HepG2 (cell line): ENCODE data around the gene PIP5K1A. TPM values are rescaled to one million over a fixed set of nuclear protein-coding genes. Genes with fewer than 3 reads are reported as not detected.

Source experiments
- ERF ChIP-seq: IDR thresholded peaks from 2 replicates; pipeline ENCODE4 v1.6.1; 2018; ENCODE audit warnings: missing biosample characterization, missing genetic modification reagents
- HOXA5 ChIP-seq: sonication (generic); formaldehyde crosslinking; IDR thresholded peaks from 2 replicates; pipeline ENCODE4 v1.4.0; 2020; ENCODE audit warnings: missing genetic modification reagents
- KDM4B ChIP-seq: sonication (generic); formaldehyde crosslinking; IDR thresholded peaks from 2 replicates; pipeline ENCODE4 v1.4.0; 2020; ENCODE audit warnings: missing genetic modification reagents
- NFIC ChIP-seq: IDR thresholded peaks from 2 replicates; pipeline ENCODE4 v1.6.1; 2012; ENCODE audit warnings: mild to moderate bottlenecking, low read length, inconsistent platforms
- NR2F2 ChIP-seq: IDR thresholded peaks from 2 replicates; pipeline ENCODE4 v1.6.1; 2012; ENCODE audit warnings: low read depth, inconsistent platforms, borderline replicate concordance
- SMAD3 ChIP-seq: sonication (generic); formaldehyde crosslinking; IDR thresholded peaks from 2 replicates; pipeline ENCODE4 v1.4.0; 2020; ENCODE audit warnings: missing genetic modification reagents
- SMARCC2 ChIP-seq: fragments of 450-650 bp; IDR thresholded peaks from 2 replicates; pipeline ENCODE4 v1.6.1; 2017; ENCODE audit warnings: antibody characterized with exemption, mild to moderate bottlenecking
- SSRP1 ChIP-seq: IDR thresholded peaks from 2 replicates; pipeline ENCODE4 v1.6.1; 2016; ENCODE audit warnings: control low read depth
- SUZ12 ChIP-seq: fragments of 150-350 bp; IDR thresholded peaks from 2 replicates; pipeline ENCODE4 v1.6.1; 2014; ENCODE audit warnings: low read depth, low read length
- ZBTB7B ChIP-seq: sonication (generic); formaldehyde crosslinking; IDR thresholded peaks from 2 replicates; pipeline ENCODE4 v1.4.0; 2020; ENCODE audit warnings: missing genetic modification reagents
- ZC3H13 ChIP-seq: sonication (generic); formaldehyde crosslinking; IDR thresholded peaks from 2 replicates; pipeline ENCODE4 v1.8.1; 2023; ENCODE audit warnings: mild to moderate bottlenecking, missing genetic modification reagents, moderate library complexity
- ZNF10 ChIP-seq: sonication (generic); formaldehyde crosslinking; IDR thresholded peaks from 2 replicates; pipeline ENCODE4 v1.4.0; 2020; ENCODE audit warnings: mild to moderate bottlenecking, low read depth, missing genetic modification reagents, borderline replicate concordance
- ZNF225 ChIP-seq: sonication (generic); formaldehyde crosslinking; IDR thresholded peaks from 2 replicates; pipeline ENCODE4 v1.4.0; 2020; ENCODE audit warnings: mild to moderate bottlenecking, missing genetic modification reagents
- ZNF260 ChIP-seq: sonication (generic); formaldehyde crosslinking; IDR thresholded peaks from 2 replicates; pipeline ENCODE4 v1.4.0; 2020; ENCODE audit warnings: missing genetic modification reagents, low read depth, mild to moderate bottlenecking, borderline replicate concordance
- polyA plus RNA-seq, 8 experiments: library from polyadenylated mRNA; depleted of rRNA in 3 of 8; stranded (reverse) in 7 of 8; unstranded in 1 of 8; fragments of >200 nt; fragmentation: Illumina TruSeq in 4 of 8; extraction: Trizol in 4 of 8; gene quantifications; 2 replicates each; pipeline versions ENCODE4 v1.2.1 to v1.2.3, GENCODE V29; 2011 to 2016; ENCODE audit warnings: low read depth in 4 of 8, missing spikeins in 1 of 8, mixed read lengths in 1 of 8; ENCODE audit not compliant: insufficient read depth in 1 of 8
- total RNA-seq, 5 experiments: library from RNA; depleted of rRNA; stranded (reverse); fragments of >200 nt; fragmentation: Illumina TruSeq; extraction: Trizol; gene quantifications; 2 replicates each; pipeline ENCODE4 v1.2.3, GENCODE V29; 2016; ENCODE audit warnings: low read depth in 1 of 5
- TF ChIP-seq, protein P1 (sequence below): sonication (generic); formaldehyde crosslinking; IDR thresholded peaks from 2 replicates; pipeline ENCODE4 v1.8.1; 2023; ENCODE audit warnings: mild to moderate bottlenecking, missing genetic modification reagents
- TF ChIP-seq, protein P2 (sequence below): sonication (generic); formaldehyde crosslinking; IDR thresholded peaks from 2 replicates; pipeline ENCODE4 v1.4.0; 2020; ENCODE audit warnings: mild to moderate bottlenecking, low read depth, missing genetic modification reagents
- TF ChIP-seq, protein P3 (sequence below): sonication (generic); formaldehyde crosslinking; IDR thresholded peaks from 2 replicates; pipeline ENCODE4 v1.5.1; 2020; ENCODE audit warnings: mild to moderate bottlenecking, missing genetic modification reagents
- TF ChIP-seq, protein P4 (sequence below): sonication (generic); formaldehyde crosslinking; IDR thresholded peaks from 2 replicates; pipeline ENCODE4 v1.9.0; 2021; ENCODE audit warnings: mild to moderate bottlenecking, missing genetic modification reagents

The PIP5K1A gene
- total and polyA plus RNA-seq, 2 of the 13 experiments (the other 11 are each of a cell fraction or from before 2014, with no cell fraction given) = 45.3 to 65.1 TPM

DNA sequence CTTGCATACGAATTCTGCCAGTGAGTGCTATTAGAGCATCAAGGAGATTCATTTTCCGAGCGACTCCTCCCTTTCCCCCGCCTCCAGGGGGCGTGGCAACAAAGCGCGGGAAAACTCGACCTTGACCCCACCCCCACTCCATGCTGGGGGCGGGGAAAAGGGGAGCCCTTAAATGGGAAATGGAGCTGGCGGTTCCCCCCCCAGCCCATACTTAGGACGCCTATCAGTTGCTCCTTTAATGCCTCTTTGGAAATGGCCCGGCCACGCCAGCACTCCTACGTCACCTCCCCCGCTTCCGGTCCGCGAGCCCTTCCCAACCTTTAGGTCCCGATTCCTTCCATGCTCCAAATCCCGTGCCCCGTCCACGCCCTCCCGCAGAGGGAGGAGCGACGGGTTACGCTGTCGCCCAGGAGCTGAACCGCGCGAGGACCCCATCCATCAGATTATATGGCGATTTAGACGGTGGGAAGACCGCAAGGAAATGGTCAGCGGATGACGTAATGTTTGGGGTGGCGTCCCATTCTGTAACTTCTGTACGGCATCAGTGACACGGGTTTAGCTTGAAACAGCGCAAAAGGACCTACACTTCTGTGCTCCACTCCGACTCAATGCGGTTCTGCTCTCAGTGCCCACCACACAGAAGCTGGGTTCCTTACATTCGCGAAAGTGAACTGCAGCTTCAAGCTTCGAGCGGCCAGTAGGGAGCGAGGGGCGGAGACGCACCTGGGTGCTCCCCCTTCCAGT lies 83.0 kb downstream of the PIP5K1A start (continued):
- TF ChIP-seq, protein P1, sequence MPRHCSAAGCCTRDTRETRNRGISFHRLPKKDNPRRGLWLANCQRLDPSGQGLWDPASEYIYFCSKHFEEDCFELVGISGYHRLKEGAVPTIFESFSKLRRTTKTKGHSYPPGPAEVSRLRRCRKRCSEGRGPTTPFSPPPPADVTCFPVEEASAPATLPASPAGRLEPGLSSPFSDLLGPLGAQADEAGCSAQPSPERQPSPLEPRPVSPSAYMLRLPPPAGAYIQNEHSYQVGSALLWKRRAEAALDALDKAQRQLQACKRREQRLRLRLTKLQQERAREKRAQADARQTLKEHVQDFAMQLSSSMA = 0 out of 2 replicates have a peak, but pooled peaks have one; percentile 26
- no peak for TF ChIP-seq NFIC
- TF ChIP-seq NR2F2 = peak; percentile 61; the same call in 1 of the 2 replicates
- TF ChIP-seq SMARCC2 = no peak
- TF ChIP-seq KDM4B (CRISPR knock-in tag) = no peak
- TF ChIP-seq, protein P2, sequence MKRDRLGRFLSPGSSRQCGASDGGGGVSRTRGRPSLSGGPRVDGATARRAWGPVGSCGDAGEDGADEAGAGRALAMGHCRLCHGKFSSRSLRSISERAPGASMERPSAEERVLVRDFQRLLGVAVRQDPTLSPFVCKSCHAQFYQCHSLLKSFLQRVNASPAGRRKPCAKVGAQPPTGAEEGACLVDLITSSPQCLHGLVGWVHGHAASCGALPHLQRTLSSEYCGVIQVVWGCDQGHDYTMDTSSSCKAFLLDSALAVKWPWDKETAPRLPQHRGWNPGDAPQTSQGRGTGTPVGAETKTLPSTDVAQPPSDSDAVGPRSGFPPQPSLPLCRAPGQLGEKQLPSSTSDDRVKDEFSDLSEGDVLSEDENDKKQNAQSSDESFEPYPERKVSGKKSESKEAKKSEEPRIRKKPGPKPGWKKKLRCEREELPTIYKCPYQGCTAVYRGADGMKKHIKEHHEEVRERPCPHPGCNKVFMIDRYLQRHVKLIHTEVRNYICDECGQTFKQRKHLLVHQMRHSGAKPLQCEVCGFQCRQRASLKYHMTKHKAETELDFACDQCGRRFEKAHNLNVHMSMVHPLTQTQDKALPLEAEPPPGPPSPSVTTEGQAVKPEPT (CRISPR knock-in tag) = peak; percentile 20; the same call in 1 of the 2 replicates
- peak; percentile 39; the same call in 1 of the 2 replicates for TF ChIP-seq ZBTB7B
- no peak; the same call in none of the 2 replicates for TF ChIP-seq ZC3H13 (CRISPR knock-in tag)
- TF ChIP-seq SMAD3 (CRISPR knock-in tag) = 0 out of 2 replicates have a peak, but pooled peaks have one; percentile 44
- TF ChIP-seq, protein P3, sequence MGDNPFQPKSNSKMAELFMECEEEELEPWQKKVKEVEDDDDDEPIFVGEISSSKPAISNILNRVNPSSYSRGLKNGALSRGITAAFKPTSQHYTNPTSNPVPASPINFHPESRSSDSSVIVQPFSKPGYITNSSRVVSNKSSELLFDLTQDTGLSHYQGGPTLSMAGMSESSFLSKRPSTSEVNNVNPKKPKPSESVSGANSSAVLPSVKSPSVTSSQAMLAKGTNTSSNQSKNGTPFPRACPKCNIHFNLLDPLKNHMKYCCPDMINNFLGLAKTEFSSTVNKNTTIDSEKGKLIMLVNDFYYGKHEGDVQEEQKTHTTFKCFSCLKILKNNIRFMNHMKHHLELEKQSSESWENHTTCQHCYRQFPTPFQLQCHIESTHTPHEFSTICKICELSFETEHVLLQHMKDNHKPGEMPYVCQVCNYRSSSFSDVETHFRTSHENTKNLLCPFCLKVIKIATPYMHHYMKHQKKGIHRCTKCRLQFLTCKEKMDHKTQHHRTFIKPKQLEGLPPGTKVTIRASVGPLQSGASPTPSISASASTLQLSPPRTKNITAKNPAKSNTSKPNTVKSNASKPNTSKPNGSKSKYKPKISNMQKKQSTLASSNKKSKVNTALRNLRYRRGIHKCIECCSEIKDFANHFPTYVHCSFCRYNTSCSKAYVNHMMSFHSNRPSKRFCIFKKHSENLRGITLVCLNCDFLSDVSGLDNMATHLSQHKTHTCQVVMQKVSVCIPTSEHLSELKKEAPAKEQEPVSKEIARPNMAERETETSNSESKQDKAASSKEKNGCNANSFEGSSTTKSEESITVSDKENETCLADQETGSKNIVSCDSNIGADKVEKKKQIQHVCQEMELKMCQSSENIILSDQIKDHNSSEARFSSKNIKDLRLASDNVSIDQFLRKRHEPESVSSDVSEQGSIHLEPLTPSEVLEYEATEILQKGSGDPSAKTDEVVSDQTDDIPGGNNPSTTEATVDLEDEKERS (CRISPR knock-in tag) = 0 out of 2 replicates have a peak, but pooled peaks have one; percentile 56
- TF ChIP-seq SUZ12 = no peak
- no peak for TF ChIP-seq ZNF10 (CRISPR knock-in tag)
- TF ChIP-seq HOXA5 (CRISPR knock-in tag) = no peak
- TF ChIP-seq, protein P4, sequence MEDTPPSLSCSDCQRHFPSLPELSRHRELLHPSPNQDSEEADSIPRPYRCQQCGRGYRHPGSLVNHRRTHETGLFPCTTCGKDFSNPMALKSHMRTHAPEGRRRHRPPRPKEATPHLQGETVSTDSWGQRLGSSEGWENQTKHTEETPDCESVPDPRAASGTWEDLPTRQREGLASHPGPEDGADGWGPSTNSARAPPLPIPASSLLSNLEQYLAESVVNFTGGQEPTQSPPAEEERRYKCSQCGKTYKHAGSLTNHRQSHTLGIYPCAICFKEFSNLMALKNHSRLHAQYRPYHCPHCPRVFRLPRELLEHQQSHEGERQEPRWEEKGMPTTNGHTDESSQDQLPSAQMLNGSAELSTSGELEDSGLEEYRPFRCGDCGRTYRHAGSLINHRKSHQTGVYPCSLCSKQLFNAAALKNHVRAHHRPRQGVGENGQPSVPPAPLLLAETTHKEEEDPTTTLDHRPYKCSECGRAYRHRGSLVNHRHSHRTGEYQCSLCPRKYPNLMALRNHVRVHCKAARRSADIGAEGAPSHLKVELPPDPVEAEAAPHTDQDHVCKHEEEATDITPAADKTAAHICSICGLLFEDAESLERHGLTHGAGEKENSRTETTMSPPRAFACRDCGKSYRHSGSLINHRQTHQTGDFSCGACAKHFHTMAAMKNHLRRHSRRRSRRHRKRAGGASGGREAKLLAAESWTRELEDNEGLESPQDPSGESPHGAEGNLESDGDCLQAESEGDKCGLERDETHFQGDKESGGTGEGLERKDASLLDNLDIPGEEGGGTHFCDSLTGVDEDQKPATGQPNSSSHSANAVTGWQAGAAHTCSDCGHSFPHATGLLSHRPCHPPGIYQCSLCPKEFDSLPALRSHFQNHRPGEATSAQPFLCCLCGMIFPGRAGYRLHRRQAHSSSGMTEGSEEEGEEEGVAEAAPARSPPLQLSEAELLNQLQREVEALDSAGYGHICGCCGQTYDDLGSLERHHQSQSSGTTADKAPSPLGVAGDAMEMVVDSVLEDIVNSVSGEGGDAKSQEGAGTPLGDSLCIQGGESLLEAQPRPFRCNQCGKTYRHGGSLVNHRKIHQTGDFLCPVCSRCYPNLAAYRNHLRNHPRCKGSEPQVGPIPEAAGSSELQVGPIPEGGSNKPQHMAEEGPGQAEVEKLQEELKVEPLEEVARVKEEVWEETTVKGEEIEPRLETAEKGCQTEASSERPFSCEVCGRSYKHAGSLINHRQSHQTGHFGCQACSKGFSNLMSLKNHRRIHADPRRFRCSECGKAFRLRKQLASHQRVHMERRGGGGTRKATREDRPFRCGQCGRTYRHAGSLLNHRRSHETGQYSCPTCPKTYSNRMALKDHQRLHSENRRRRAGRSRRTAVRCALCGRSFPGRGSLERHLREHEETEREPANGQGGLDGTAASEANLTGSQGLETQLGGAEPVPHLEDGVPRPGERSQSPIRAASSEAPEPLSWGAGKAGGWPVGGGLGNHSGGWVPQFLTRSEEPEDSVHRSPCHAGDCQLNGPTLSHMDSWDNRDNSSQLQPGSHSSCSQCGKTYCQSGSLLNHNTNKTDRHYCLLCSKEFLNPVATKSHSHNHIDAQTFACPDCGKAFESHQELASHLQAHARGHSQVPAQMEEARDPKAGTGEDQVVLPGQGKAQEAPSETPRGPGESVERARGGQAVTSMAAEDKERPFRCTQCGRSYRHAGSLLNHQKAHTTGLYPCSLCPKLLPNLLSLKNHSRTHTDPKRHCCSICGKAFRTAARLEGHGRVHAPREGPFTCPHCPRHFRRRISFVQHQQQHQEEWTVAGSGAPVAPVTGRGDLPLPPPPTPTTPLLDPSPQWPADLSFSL = no peak
- peak; percentile 89 for TF ChIP-seq ZNF225 (CRISPR knock-in tag)
- peak; percentile 13; the same call in 1 of the 2 replicates for TF ChIP-seq ERF
- peak; percentile 55; the same call in 1 of the 2 replicates for TF ChIP-seq SSRP1
- TF ChIP-seq ZNF260 (CRISPR knock-in tag) = no peak
